ENCODE data around the gene WDR81. TPM values are rescaled to one million over a fixed set of nuclear protein-coding genes. Genes with fewer than 3 reads are reported as not detected.
"Not testable (repeated sequence)": the region's sequence is repeated elsewhere in the genome, so short reads cannot be mapped to it uniquely, and the experiment has no call there.

WDR81 gene
- total RNA-seq, 1 experiment from 2014 or later, result 20.5 TPM

- TF ChIP-seq EZH2 (IDR thresholded peaks at IDR 0.05; ENCODE audit: low read depth) (no peak), CTCF (conservative IDR thresholded peaks at IDR 0.05) (no peak)
- Histone ChIP-seq H3K27me3 (ENCODE audit: insufficient read depth, low read depth) (no peaks in the 10 kb centered on the region), H3K79me2 (ENCODE audit: low read depth) (no peaks in the 10 kb centered on the region), H3K4me3 (no peak overlapping the region), H3K9me3 (ENCODE audit: insufficient read depth, low read depth) (no peaks in the 10 kb centered on the region), H4K20me1 (ENCODE audit: insufficient read depth) (no peaks in the 10 kb centered on the region), H3F3A (ENCODE audit: insufficient read depth, low read depth) (no peaks in the 10 kb centered on the region), H3K27ac (no peak overlapping the region), H3K4me1 (replicated peaks; ENCODE audit: insufficient read depth) (peaks cover 6% of the 10 kb centered on the region; the same call in 1 of the 2 replicates), H2AFZ (no peak overlapping the region), H3K9me2 (ENCODE audit: insufficient read depth) (no peaks in the 10 kb centered on the region), H3K4me2 (no peak overlapping the region), H3K36me3 (ENCODE audit: low read depth) (no peaks in the 10 kb centered on the region)
- no peak for DNase-seq
- no TSS peak for BruUV-seq (replicated peaks)
- POLR2A ChIA-PET (ENCODE audit: unreplicated experiment), result no interaction called here
- intact Hi-C loops (cut with micrococcal nuclease; ENCODE audit: unreplicated experiment), result no loop called here
- CTCF ChIA-PET, result interaction anchor here (0.7 kb wide), 1 partner anchor 18 kb away, joined by 9 read pairs; no protein-coding TSS in a partner anchor
Measured at GRCh38 chr17:1766382-1767135, 42.1 kb downstream of the WDR81 start.

GRCh38 chr17:1767358-1767757 is 42.9 kb downstream of the WDR81 start:
- Histone ChIP-seq H3K27me3 (ENCODE audit: insufficient read depth, low read depth) (no peaks in the 10 kb centered on the region), H3K4me1 (replicated peaks; ENCODE audit: insufficient read depth) (peaks cover 6% of the 10 kb centered on the region; the same call in 1 of the 2 replicates), H4K20me1 (ENCODE audit: insufficient read depth) (no peaks in the 10 kb centered on the region), H3K4me2 (no peak overlapping the region), H3F3A (ENCODE audit: insufficient read depth, low read depth) (no peaks in the 10 kb centered on the region), H2AFZ (no peak overlapping the region), H3K79me2 (ENCODE audit: low read depth) (no peaks in the 10 kb centered on the region), H3K9me2 (ENCODE audit: insufficient read depth) (no peaks in the 10 kb centered on the region), H3K27ac (no peak overlapping the region), H3K36me3 (ENCODE audit: low read depth) (no peaks in the 10 kb centered on the region), H3K9me3 (ENCODE audit: insufficient read depth, low read depth) (no peaks in the 10 kb centered on the region), H3K4me3 (no peak overlapping the region)
- intact Hi-C loops (cut with micrococcal nuclease; ENCODE audit: unreplicated experiment), result no loop called here
- BruUV-seq (replicated peaks), result no TSS peak
- TF ChIP-seq CTCF (conservative IDR thresholded peaks at IDR 0.05) (peak; percentile 25; the same call in 1 of the 2 replicates), EZH2 (IDR thresholded peaks at IDR 0.05; ENCODE audit: low read depth) (no peak)
- no peak for DNase-seq
- POLR2A ChIA-PET (ENCODE audit: unreplicated experiment), result no interaction called here
- CTCF ChIA-PET, result no interaction called here

GRCh38 chr17:1769822-1770477 is 45.4 kb downstream of the WDR81 start:
- Histone ChIP-seq H3K4me1 (replicated peaks; ENCODE audit: insufficient read depth) (peaks cover 6% of the 10 kb centered on the region; the same call in 1 of the 2 replicates), H3K9me3 (ENCODE audit: insufficient read depth, low read depth) (no peaks in the 10 kb centered on the region), H3K9me2 (ENCODE audit: insufficient read depth) (no peaks in the 10 kb centered on the region), H3K4me3 (no peak overlapping the region), H3K79me2 (ENCODE audit: low read depth) (no peaks in the 10 kb centered on the region), H3K27ac (no peak overlapping the region), H4K20me1 (ENCODE audit: insufficient read depth) (no peaks in the 10 kb centered on the region), H3K27me3 (ENCODE audit: insufficient read depth, low read depth) (no peaks in the 10 kb centered on the region), H3K4me2 (peak overlapping the region; percentile 41), H2AFZ (no peak overlapping the region), H3F3A (ENCODE audit: insufficient read depth, low read depth) (no peaks in the 10 kb centered on the region), H3K36me3 (ENCODE audit: low read depth) (no peaks in the 10 kb centered on the region)
- intact Hi-C loops (cut with micrococcal nuclease; ENCODE audit: unreplicated experiment), result no loop called here
- TF ChIP-seq CTCF (conservative IDR thresholded peaks at IDR 0.05), result no peak
- TF ChIP-seq EZH2 (IDR thresholded peaks at IDR 0.05; ENCODE audit: low read depth), result no peak
- peak; percentile 62 to 76 for DNase-seq
- ChIA-PET POLR2A (ENCODE audit: unreplicated experiment) (interaction anchor here (0.5 to 0.7 kb wide), 4 partner anchors 16 to 127 kb away, joined by 3 to 17 read pairs (median 7); no protein-coding TSS in a partner anchor), CTCF (interaction anchor here (0.5 kb wide), 1 partner anchor 56 kb away, joined by 4 read pairs; no protein-coding TSS in a partner anchor)
- BruUV-seq (replicated peaks), result no TSS peak

GRCh38 chr17:1773000-1773695 is 48.6 kb downstream of the WDR81 start:
- DNase-seq; intact Hi-C loops (cut with micrococcal nuclease; ENCODE audit: unreplicated experiment); H3K27ac ChIP-seq: not testable (repeated sequence)

More at GRCh38 chr17:1773000-1773695, 48.6 kb downstream of the WDR81 start:
- not testable (repeated sequence) for H2AFZ ChIP-seq; H3K4me2 ChIP-seq; H3K9me2 ChIP-seq (ENCODE audit: insufficient read depth); H3F3A ChIP-seq (ENCODE audit: insufficient read depth, low read depth); H3K36me3 ChIP-seq (ENCODE audit: low read depth); H3K4me1 ChIP-seq (replicated peaks; ENCODE audit: insufficient read depth); H4K20me1 ChIP-seq (ENCODE audit: insufficient read depth); H3K9me3 ChIP-seq (ENCODE audit: insufficient read depth, low read depth); H3K27me3 ChIP-seq (ENCODE audit: insufficient read depth, low read depth); BruUV-seq (replicated peaks); H3K4me3 ChIP-seq; H3K79me2 ChIP-seq (ENCODE audit: low read depth)
- POLR2A ChIA-PET (ENCODE audit: unreplicated experiment), result interaction anchor here (0.6 to 0.7 kb wide), 4 partner anchors 56 to 565 kb away, joined by 3 to 20 read pairs (median 4); no protein-coding TSS in a partner anchor
- CTCF ChIA-PET, result interaction anchor here (0.6 kb wide), 3 partner anchors 9 to 71 kb away, joined by 4 to 8 read pairs (median 7); no protein-coding TSS in a partner anchor
